ENCODE data around the gene PRKACB.
A peak's percentile ranks its signal among the peaks of the same experiment; 100 is the strongest.

Gene PRKACB

DNA sequence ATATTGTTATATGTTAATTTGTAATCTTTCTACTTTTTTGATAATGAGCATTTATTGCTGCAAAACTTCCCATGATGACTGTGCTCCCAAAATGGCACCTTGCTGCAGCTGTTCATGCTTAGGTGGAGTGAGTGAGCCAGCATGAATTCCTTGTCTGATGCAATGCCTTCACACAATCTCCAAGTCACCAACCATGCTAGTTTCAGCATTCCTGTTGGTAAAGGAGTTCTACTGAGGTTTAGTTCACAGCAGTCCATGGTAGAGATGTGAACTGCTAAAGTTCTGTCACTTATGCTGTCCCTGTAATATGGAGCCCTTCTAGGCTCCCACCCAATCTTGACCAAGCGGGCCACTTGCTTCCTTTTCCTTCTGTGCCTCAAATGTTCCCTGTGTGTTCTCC, 26.2 kb upstream of the PRKACB start:
- H3K27ac ChIP-seq (ENCODE audit: low read depth, low read length) = no peak overlapping the region
- no peak overlapping the region for H3K4me3 ChIP-seq (ENCODE audit: low read length)
- H3K4me1 ChIP-seq (ENCODE audit: control insufficient read depth, low read length) = no peaks in the 10 kb centered on the region
- no peaks in the 10 kb centered on the region for H3K27me3 ChIP-seq (ENCODE audit: control insufficient read depth, low read length)
- no peaks in the 10 kb centered on the region for H3K9me2 ChIP-seq (replicated peaks; ENCODE audit: control insufficient read depth, low read length)
- no peak overlapping the region for H3K4me2 ChIP-seq (ENCODE audit: low read length)
- H3K79me2 ChIP-seq (ENCODE audit: control insufficient read depth, low read length) = no peaks in the 10 kb centered on the region
- no peaks in the 10 kb centered on the region for H3F3A ChIP-seq (ENCODE audit: control insufficient read depth, insufficient read depth)
- H4K20me1 ChIP-seq (ENCODE audit: control insufficient read depth, insufficient read depth, low read depth, low read length) = no peaks in the 10 kb centered on the region
- no peaks in the 10 kb centered on the region for H3K9me3 ChIP-seq (ENCODE audit: control insufficient read depth, insufficient read depth, low read length)
- H3K36me3 ChIP-seq (ENCODE audit: control insufficient read depth, low read length) = no peaks in the 10 kb centered on the region
- TF ChIP-seq, protein P1, sequence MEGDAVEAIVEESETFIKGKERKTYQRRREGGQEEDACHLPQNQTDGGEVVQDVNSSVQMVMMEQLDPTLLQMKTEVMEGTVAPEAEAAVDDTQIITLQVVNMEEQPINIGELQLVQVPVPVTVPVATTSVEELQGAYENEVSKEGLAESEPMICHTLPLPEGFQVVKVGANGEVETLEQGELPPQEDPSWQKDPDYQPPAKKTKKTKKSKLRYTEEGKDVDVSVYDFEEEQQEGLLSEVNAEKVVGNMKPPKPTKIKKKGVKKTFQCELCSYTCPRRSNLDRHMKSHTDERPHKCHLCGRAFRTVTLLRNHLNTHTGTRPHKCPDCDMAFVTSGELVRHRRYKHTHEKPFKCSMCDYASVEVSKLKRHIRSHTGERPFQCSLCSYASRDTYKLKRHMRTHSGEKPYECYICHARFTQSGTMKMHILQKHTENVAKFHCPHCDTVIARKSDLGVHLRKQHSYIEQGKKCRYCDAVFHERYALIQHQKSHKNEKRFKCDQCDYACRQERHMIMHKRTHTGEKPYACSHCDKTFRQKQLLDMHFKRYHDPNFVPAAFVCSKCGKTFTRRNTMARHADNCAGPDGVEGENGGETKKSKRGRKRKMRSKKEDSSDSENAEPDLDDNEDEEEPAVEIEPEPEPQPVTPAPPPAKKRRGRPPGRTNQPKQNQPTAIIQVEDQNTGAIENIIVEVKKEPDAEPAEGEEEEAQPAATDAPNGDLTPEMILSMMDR (IDR thresholded peaks at IDR 0.05; ENCODE audit: low read depth, low read length, poor library complexity, severe bottlenecking) = no peak
- TF ChIP-seq EZH2phosphoT487 (IDR thresholded peaks at IDR 0.05; ENCODE audit: borderline replicate concordance, low read length) = no peak

DNA sequence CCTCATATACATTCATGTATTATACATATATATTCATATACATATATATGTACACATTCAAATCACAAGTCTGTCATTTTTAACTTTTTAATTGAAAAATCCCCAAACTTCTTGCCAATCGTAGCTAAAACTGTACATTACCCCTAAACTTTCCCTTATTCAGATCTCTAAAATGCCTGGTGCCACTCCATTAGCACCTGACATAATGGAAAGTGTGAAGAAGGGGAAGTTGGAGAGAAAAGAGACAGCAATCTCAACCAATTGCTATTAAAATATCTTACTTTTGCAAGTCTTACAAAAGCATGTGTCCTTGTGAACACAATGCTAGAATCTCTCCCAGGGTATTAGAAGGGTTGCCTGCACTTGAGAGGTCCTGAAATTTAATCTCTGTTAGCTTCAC, 22.7 kb upstream of the PRKACB start:
- no peaks in the 10 kb centered on the region for H3K27me3 ChIP-seq (ENCODE audit: control insufficient read depth, low read length)
- no peaks in the 10 kb centered on the region for H3K9me2 ChIP-seq (replicated peaks; ENCODE audit: control insufficient read depth, low read length)
- no peak overlapping the region for H3K27ac ChIP-seq (ENCODE audit: low read depth, low read length)
- H3K4me3 ChIP-seq (ENCODE audit: low read length) = no peak overlapping the region
- H4K20me1 ChIP-seq (ENCODE audit: control insufficient read depth, insufficient read depth, low read depth, low read length) = no peaks in the 10 kb centered on the region
- no peaks in the 10 kb centered on the region for H3K4me1 ChIP-seq (ENCODE audit: control insufficient read depth, low read length)
- H3K79me2 ChIP-seq (ENCODE audit: control insufficient read depth, low read length) = no peaks in the 10 kb centered on the region
- H3K9me3 ChIP-seq (ENCODE audit: control insufficient read depth, insufficient read depth, low read length) = no peaks in the 10 kb centered on the region
- TF ChIP-seq, protein P1 (IDR thresholded peaks at IDR 0.05; ENCODE audit: low read depth, low read length, poor library complexity, severe bottlenecking) = no peak
- no peak for TF ChIP-seq EZH2phosphoT487 (IDR thresholded peaks at IDR 0.05; ENCODE audit: borderline replicate concordance, low read length)
- no peak overlapping the region for H3K4me2 ChIP-seq (ENCODE audit: low read length)
- H3F3A ChIP-seq (ENCODE audit: control insufficient read depth, insufficient read depth) = no peaks in the 10 kb centered on the region
- H3K36me3 ChIP-seq (ENCODE audit: control insufficient read depth, low read length) = no peaks in the 10 kb centered on the region

DNA sequence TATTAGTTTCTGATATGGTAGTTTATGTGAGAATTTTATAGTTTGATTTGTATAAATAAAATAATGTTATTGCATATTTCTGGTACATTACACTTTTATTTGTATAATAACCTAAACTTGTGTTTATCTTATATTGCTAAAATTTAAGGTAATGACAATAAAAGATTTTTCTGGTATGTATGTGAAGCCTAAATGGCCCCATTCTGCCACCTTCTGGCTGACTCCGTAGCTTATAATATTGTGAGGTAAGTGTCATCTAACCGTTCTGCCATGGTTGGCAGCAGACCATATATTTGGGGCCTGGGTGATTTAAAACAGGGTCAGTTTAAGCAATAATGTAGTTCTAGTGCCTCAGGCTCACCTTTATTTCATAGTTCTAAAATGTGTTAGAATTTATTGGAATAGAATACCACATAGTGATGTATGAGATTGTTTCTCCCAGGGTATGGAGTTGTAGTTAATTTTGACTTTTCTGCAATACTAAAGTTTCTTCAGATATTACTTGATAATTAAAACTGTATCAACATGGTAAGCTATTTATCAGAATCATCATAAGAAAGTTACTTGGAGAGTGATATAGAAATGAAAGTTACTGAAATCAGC, 21.2 kb upstream of the PRKACB start:
- H3K9me3 ChIP-seq (ENCODE audit: control insufficient read depth, insufficient read depth, low read length) = no peaks in the 10 kb centered on the region
- H3F3A ChIP-seq (ENCODE audit: control insufficient read depth, insufficient read depth) = no peaks in the 10 kb centered on the region
- no peaks in the 10 kb centered on the region for H3K27me3 ChIP-seq (ENCODE audit: control insufficient read depth, low read length)
- no peak overlapping the region for H3K27ac ChIP-seq (ENCODE audit: low read depth, low read length)
- H4K20me1 ChIP-seq (ENCODE audit: control insufficient read depth, insufficient read depth, low read depth, low read length) = no peaks in the 10 kb centered on the region
- no peaks in the 10 kb centered on the region for H3K9me2 ChIP-seq (replicated peaks; ENCODE audit: control insufficient read depth, low read length)
- H3K36me3 ChIP-seq (ENCODE audit: control insufficient read depth, low read length) = no peaks in the 10 kb centered on the region
- no peaks in the 10 kb centered on the region for H3K79me2 ChIP-seq (ENCODE audit: control insufficient read depth, low read length)
- TF ChIP-seq EZH2phosphoT487 (IDR thresholded peaks at IDR 0.05; ENCODE audit: borderline replicate concordance, low read length) = no peak
- TF ChIP-seq, protein P1 (IDR thresholded peaks at IDR 0.05; ENCODE audit: low read depth, low read length, poor library complexity, severe bottlenecking) = peak; percentile 66
- H3K4me1 ChIP-seq (ENCODE audit: control insufficient read depth, low read length) = no peaks in the 10 kb centered on the region
- H3K4me3 ChIP-seq (ENCODE audit: low read length) = no peak overlapping the region
- H3K4me2 ChIP-seq (ENCODE audit: low read length) = no peak overlapping the region

Data from DOHH2 (cell line).